GM21576 (cell line): ENCODE measurements around the gene CCL7.
"Not testable (repeated sequence)": the region's sequence is repeated elsewhere in the genome, so short reads cannot be mapped to it uniquely, and the experiment has no call there.

ENCODE experiments used
- ATAC-seq: cut with Tn5 transposase; IDR thresholded peaks from one replicate; pipeline ENCODE4 v1.9.1; 2021; ENCODE audit warnings: mild to moderate bottlenecking, moderate library complexity; ENCODE audit not compliant: unreplicated experiment

The CCL7 gene

GRCh38 chr17:34269969-34270368, at the start of gene CCL7:
TSS of gene CCL7 (plus strand) at chr17:34270221. CDS start at chr17:34270291, 70 bp downstream.
- no peak for ATAC-seq

GRCh38 chr17:34220752-34221395, 49.1 kb upstream of the CCL7 start:
- no peak for ATAC-seq

- ATAC-seq = no peak
Measured at GRCh38 chr17:34221411-34221810, 48.6 kb upstream of the CCL7 start.

- ATAC-seq = no peak
Measured at GRCh38 chr17:34222722-34223497, 47.1 kb upstream of the CCL7 start.

GRCh38 chr17:34225046-34225445, 45.0 kb upstream of the CCL7 start:
- ATAC-seq = no peak

GRCh38 chr17:34226011-34226743, 43.8 kb upstream of the CCL7 start:
- no peak for ATAC-seq

GRCh38 chr17:34226744-34227034, 43.3 kb upstream of the CCL7 start:
- ATAC-seq = no peak

- ATAC-seq = not testable (repeated sequence)
Measured at GRCh38 chr17:34227293-34227692, 42.7 kb upstream of the CCL7 start.

GRCh38 chr17:34227707-34228106, 42.3 kb upstream of the CCL7 start:
- ATAC-seq = no peak

- ATAC-seq = no peak
Measured at GRCh38 chr17:34228781-34229180, 41.2 kb upstream of the CCL7 start.

- no peak for ATAC-seq
Measured at GRCh38 chr17:34230342-34230741, 39.7 kb upstream of the CCL7 start.

- ATAC-seq = no peak
Measured at GRCh38 chr17:34234616-34235015, 35.4 kb upstream of the CCL7 start.

GRCh38 chr17:34235389-34236028, 34.5 kb upstream of the CCL7 start:
- no peak for ATAC-seq

- ATAC-seq = no peak
Measured at GRCh38 chr17:34236281-34236892, 33.6 kb upstream of the CCL7 start.

GRCh38 chr17:34237458-34237857, 32.6 kb upstream of the CCL7 start:
- no peak for ATAC-seq

- ATAC-seq = no peak
Measured at GRCh38 chr17:34241062-34241461, 29.0 kb upstream of the CCL7 start.

GRCh38 chr17:34242587-34243363, 27.2 kb upstream of the CCL7 start:
- ATAC-seq = no peak

GRCh38 chr17:34243364-34244320, 26.4 kb upstream of the CCL7 start:
- no peak for ATAC-seq

- ATAC-seq = no peak
Measured at GRCh38 chr17:34245351-34245905, 24.6 kb upstream of the CCL7 start.
